Endothelial cell of umbilical vein (primary cell): ENCODE measurements around the gene COLGALT1. TPM values are rescaled to one million over a fixed set of nuclear protein-coding genes. Genes with fewer than 3 reads are reported as not detected.
A peak's percentile ranks its signal among the peaks of the same experiment; 100 is the strongest.

Source experiments
- BruUV-seq: library from RNA; stranded (reverse); fragments of 400-500 nt; replicated peaks from 2 replicates; lab custom pipeline; 2021; lab: Mats Ljungman, UMichigan
- CTCF ChIA-PET: fragments of 300-600, 350-600 bp; sonication (Branson Sonifier 250); formaldehyde crosslinking; loops from one replicate; lab custom pipeline; 2021; ENCODE audit warnings: antibody characterized with exemption, inconsistent platforms; lab: Charles Lee
- POLR2A ChIA-PET: fragments of 300-600, 350-600 bp; sonication (Branson Sonifier 250); formaldehyde crosslinking; loops from one replicate; lab custom pipeline; 2021; ENCODE audit warnings: antibody characterized with exemption, inconsistent platforms; lab: Charles Lee
- DNase-seq: peaks from one replicate; pipeline ENCODE4 v3.0.0-alpha.2; 2011; ENCODE audit warnings: low read depth, low spot score
- FAIRE-seq: peaks from 2 replicates; lab custom pipeline; 2011; peaks lifted over from hg19 to GRCh38; lab: Jason Lieb, UNC
- H2AFZ ChIP-seq: 2 replicates; pipeline ENCODE4 v1.6.0; 2012; ENCODE audit warnings: low read depth, low read length, control low read depth, inconsistent platforms
- H3K27ac ChIP-seq: 2 replicates; pipeline ENCODE4 v1.5.1; 2011; ENCODE audit warnings: low read depth, mild to moderate bottlenecking, control low read depth, low read length, moderate library complexity; ENCODE audit not compliant: insufficient read depth
- H3K27me3 ChIP-seq, 2 experiments: 2 replicates each; pipeline versions ENCODE4 v1.6.0 to v1.6.1; 2011; ENCODE audit warnings: low read length in 2 of 2, mixed read lengths in 1 of 2; ENCODE audit not compliant: control insufficient read depth in 2 of 2, insufficient read depth in 2 of 2
- H3K36me3 ChIP-seq, 2 experiments: 2 replicates in 1 of 2; 3 replicates in 1 of 2; pipeline ENCODE4 v1.5.1; 2011; ENCODE audit warnings: low read length in 2 of 2, mild to moderate bottlenecking in 1 of 2, moderate library complexity in 1 of 2; ENCODE audit not compliant: control insufficient read depth in 2 of 2, insufficient read depth in 2 of 2; ENCODE audit errors: extremely low read depth in 1 of 2
- H3K4me1 ChIP-seq: 3 replicates; pipeline ENCODE4 v1.5.1; 2011; ENCODE audit warnings: mild to moderate bottlenecking, low read length; ENCODE audit not compliant: control insufficient read depth, insufficient read depth; ENCODE audit errors: extremely low read depth
- H3K4me2 ChIP-seq: 2 replicates; pipeline ENCODE4 v1.6.1; 2011; ENCODE audit warnings: low read length, control low read depth, mixed read lengths; ENCODE audit not compliant: insufficient read depth
- H3K4me3 ChIP-seq, 3 experiments: fragments of 200-600 bp in 1 of 3; sonication (generic), shearing (Covaris generic) in 1 of 3; replicated peaks in 1 of 3; 2 replicates each; pipeline ENCODE4 v1.5.1; 2011 to 2016; ENCODE audit warnings: control low read depth in 3 of 3, low read length in 3 of 3, mild to moderate bottlenecking in 2 of 3, inconsistent platforms in 1 of 3, low read depth in 1 of 3, moderate library complexity in 1 of 3; ENCODE audit not compliant: insufficient read depth in 1 of 3
- H3K79me2 ChIP-seq: 2 replicates; pipeline ENCODE4 v1.6.0; 2012; ENCODE audit warnings: low read length, inconsistent platforms; ENCODE audit not compliant: control insufficient read depth, insufficient read depth
- H3K9ac ChIP-seq: replicated peaks from 2 replicates; pipeline ENCODE3; 2011; ENCODE audit warnings: low read length, control low read depth; ENCODE audit not compliant: insufficient read depth; ENCODE audit errors: extremely low read depth
- H3K9me1 ChIP-seq: replicated peaks from 3 replicates; pipeline ENCODE4 v1.6.0; 2011; ENCODE audit warnings: mild to moderate bottlenecking, low read length; ENCODE audit not compliant: control insufficient read depth, insufficient read depth; ENCODE audit errors: extremely low read depth
- H3K9me3 ChIP-seq: replicated peaks from 2 replicates; pipeline ENCODE4 v1.5.1; 2012; ENCODE audit warnings: low read length, inconsistent platforms; ENCODE audit not compliant: control insufficient read depth, insufficient read depth
- H4K20me1 ChIP-seq: replicated peaks from 2 replicates; pipeline ENCODE3; 2011; ENCODE audit warnings: mild to moderate bottlenecking, low read length; ENCODE audit not compliant: control insufficient read depth, insufficient read depth; ENCODE audit errors: extremely low read depth
- EZH2 ChIP-seq: IDR thresholded peaks from 2 replicates; pipeline ENCODE4 v1.6.1; 2012; ENCODE audit warnings: borderline replicate concordance, low read depth, mild to moderate bottlenecking, moderate library complexity, low read length, inconsistent platforms; ENCODE audit not compliant: severe bottlenecking
- FOS ChIP-seq: IDR thresholded peaks from 2 replicates; pipeline ENCODE4 v1.6.1; 2011; ENCODE audit warnings: mild to moderate bottlenecking, low read length, moderate library complexity, borderline replicate concordance; ENCODE audit not compliant: insufficient read depth
- GATA2 ChIP-seq: IDR thresholded peaks from 2 replicates; pipeline ENCODE4 v1.7.0; 2011; ENCODE audit warnings: low read depth, mild to moderate bottlenecking, moderate library complexity, mixed read lengths, low read length; ENCODE audit not compliant: insufficient read length, insufficient read depth
- JUN ChIP-seq: IDR thresholded peaks from 2 replicates; pipeline ENCODE4 v1.6.1; 2011; ENCODE audit warnings: borderline replicate concordance, low read depth; ENCODE audit not compliant: insufficient read length, insufficient read depth
- MAX ChIP-seq: IDR thresholded peaks from 2 replicates; pipeline ENCODE4 v1.6.1; 2011; ENCODE audit not compliant: insufficient read depth, insufficient read length
- POLR2A ChIP-seq: IDR thresholded peaks from 2 replicates; pipeline ENCODE4 v1.6.1; 2012; ENCODE audit warnings: low read depth, mild to moderate bottlenecking, control low read depth, low read length
- POLR2AphosphoS5 ChIP-seq: IDR thresholded peaks from 2 replicates; pipeline ENCODE4 v1.6.1; 2012; ENCODE audit warnings: low read depth, mild to moderate bottlenecking, control low read depth, low read length, moderate library complexity; ENCODE audit not compliant: insufficient read depth
- dilution Hi-C: fragments of 300-500 bp; cut with MboI; formaldehyde crosslinking; loops from one replicate; pipeline ENCODE4 v1.15.0; 2019; ENCODE audit warnings: low sequenced_read_pairs; ENCODE audit not compliant: extremely low pct_ligation_motif_present
- intact Hi-C: fragments of 100-400 bp; cut with micrococcal nuclease; formaldehyde crosslinking; loops from one replicate; pipeline ENCODE4 v1.10.0; 2022
- polyA plus RNA-seq, 4 experiments: library from polyadenylated mRNA; depleted of rRNA in 3 of 4; stranded (reverse) in 3 of 4; unstranded in 1 of 4; fragments of >200 nt; gene quantifications; 2 replicates each; pipeline versions ENCODE4 v1.2.1 to v1.2.3, GENCODE V29; 2011 to 2012; ENCODE audit warnings: missing spikeins in 1 of 4
- total RNA-seq: library from RNA; stranded (reverse); gene quantifications from 2 replicates; pipeline ENCODE4 v1.2.3, GENCODE V29; 2021

The COLGALT1 gene
- total and polyA plus RNA-seq, 2 donors (not counting 3 experiments of a cell fraction or from before 2014, with no cell fraction given): 263 to 355 TPM

GRCh38 chr19:17555929-17556813 is 722 bp downstream of the COLGALT1 start:
- peaks cover 22% of the 10 kb centered on the region for H3K79me2 ChIP-seq
- TF ChIP-seq EZH2: no peak
- TF ChIP-seq POLR2AphosphoS5: peak; percentile 31
- TF ChIP-seq GATA2: no peak
- no peak for TF ChIP-seq JUN
- no peak for TF ChIP-seq MAX
- no peak for TF ChIP-seq FOS
- TF ChIP-seq POLR2A: peak; percentile 11
- DNase-seq (peak; percentile 55), FAIRE-seq (peak; percentile 83)
- CTCF ChIA-PET: interaction anchor here (1.1 to 1.3 kb wide), 6 partner anchors 16 to 60 kb away, joined by 3 to 9 read pairs (median 6); partner anchors contain the start of gene PGLS
- peak overlapping the region; percentile 69 for H3K9ac ChIP-seq
- dilution Hi-C loops: no loop called here
- H3K4me1 ChIP-seq: peaks cover 42% of the 10 kb centered on the region
- H4K20me1 ChIP-seq: no peaks in the 10 kb centered on the region
- H3K9me1 ChIP-seq: no peaks in the 10 kb centered on the region
- intact Hi-C loops: loop anchor here (10.0 kb wide), 1 partner anchor 151 kb away; the partner anchor contains the start of gene BST2
- peak overlapping the region; percentile 88 for H2AFZ ChIP-seq
- BruUV-seq: TSS peak; percentile 28
- peaks cover 6 to 18% of the 10 kb centered on the region in 2 experiments for H3K36me3 ChIP-seq
- peak overlapping the region; percentile 88 to 92 (median 89) for H3K4me3 ChIP-seq
- POLR2A ChIA-PET: interaction anchor here (0.5 kb wide), 1 partner anchor 221 kb away, joined by 4 read pairs; no protein-coding TSS in a partner anchor
- peak overlapping the region; percentile 81 for H3K27ac ChIP-seq
- peak overlapping the region; percentile 88 for H3K4me2 ChIP-seq
- no peaks in the 10 kb centered on the region for H3K27me3 ChIP-seq
- no peaks in the 10 kb centered on the region for H3K9me3 ChIP-seq
